ENCODE measurements around the gene RHBDL1.

RHBDL1 gene

GRCh38 chr16:720447-720989 lies 45.0 kb downstream of the RHBDL1 start:
- DNase-seq (ENCODE audit: low spot score): peak; percentile 79

GRCh38 chr16:720990-721764 lies 45.7 kb downstream of the RHBDL1 start, which contains the start of gene ANTKMT:
TSS of gene ANTKMT (plus strand) at chr16:721146. CDS start at chr16:721275, 129 bp downstream.
- peak; percentile 59 for DNase-seq (ENCODE audit: low spot score)

- DNase-seq (ENCODE audit: low spot score): no peak
Observed at GRCh38 chr16:721765-722540, 46.5 kb downstream of the RHBDL1 start.

GRCh38 chr16:722835-723633 lies 47.6 kb downstream of the RHBDL1 start:
- no peak for DNase-seq (ENCODE audit: low spot score)

GRCh38 chr16:723695-724094 lies 48.2 kb downstream of the RHBDL1 start:
- DNase-seq (ENCODE audit: low spot score): no peak

- no peak for DNase-seq (ENCODE audit: low spot score)
Observed at GRCh38 chr16:724188-725040, 48.9 kb downstream of the RHBDL1 start.

- no peak for DNase-seq (ENCODE audit: low spot score)
Observed at GRCh38 chr16:725041-725376, 49.5 kb downstream of the RHBDL1 start.

GRCh38 chr16:725463-726187 lies 50.2 kb downstream of the RHBDL1 start:
- DNase-seq (ENCODE audit: low spot score): no peak

- no peak for DNase-seq (ENCODE audit: low spot score)
Observed at GRCh38 chr16:726188-726437, 50.6 kb downstream of the RHBDL1 start.

GRCh38 chr16:726438-727290 lies 51.2 kb downstream of the RHBDL1 start, which contains the start of the genes CCDC78 and HAGHL:
TSS of gene CCDC78 (minus strand) at chr16:726443. CDS start at chr16:726367, 76 bp downstream.
TSS of gene HAGHL (plus strand) at chr16:727106. CDS start at chr16:727510, 404 bp downstream.
- DNase-seq (ENCODE audit: low spot score): peak; percentile 37

- no peak for DNase-seq (ENCODE audit: low spot score)
Observed at GRCh38 chr16:727291-727977, 52.0 kb downstream of the RHBDL1 start.
